Pancreas (tissue), 10 donors: ENCODE data around the gene RFLNA. TPM values are rescaled to one million over a fixed set of nuclear protein-coding genes. Genes with fewer than 3 reads are reported as not detected.

Experiments used
- ATAC-seq, 4 donors: fragments of 200-7000 bp; cut with Tn5 transposase; one replicate each; pipeline versions ENCODE4 v1.8.0 to v1.9.1; 2020; ENCODE audit warnings: mild to moderate bottlenecking in 4 of 4, moderate library complexity in 4 of 4
- DNase-seq, 6 donors: peaks; one replicate each; pipeline ENCODE4 v3.0.0-alpha.2; 2020
- FAIRE-seq: peaks from 2 replicates; lab custom pipeline; 2012; peaks lifted over from hg19 to GRCh38; lab: Jason Lieb, UNC
- H3K27ac ChIP-seq, 4 donors: fragments of 200-600 bp; sonication (generic); 1 replicate in 3 of 4; 2 replicates in 1 of 4; pipeline versions ENCODE4 v1.5.0 to v1.8.0; 2020
- H3K27me3 ChIP-seq, 4 donors: fragments of 200-600 bp; one replicate each; pipeline ENCODE4 v1.8.0; 2021
- H3K36me3 ChIP-seq, 3 donors: fragments of 200-600 bp; sonication (generic) in 1 of 3; one replicate each; pipeline versions ENCODE4 v1.5.0 to v1.8.0; 2020 to 2021
- H3K4me1 ChIP-seq, 3 donors: fragments of 200-600 bp; one replicate each; pipeline ENCODE4 v1.8.0; 2021
- H3K4me3 ChIP-seq, 4 donors: fragments of 200-600 bp; sonication (generic) in 2 of 4; one replicate each; pipeline versions ENCODE4 v1.5.0 to v1.8.0; 2020 to 2021
- H3K9me3 ChIP-seq, 4 donors: fragments of 200-600 bp; one replicate each; pipeline ENCODE4 v1.8.0; 2021
- CTCF ChIP-seq, 4 donors: fragments of 200-600 bp; sonication (generic) in 3 of 4; IDR thresholded peaks; one replicate each; pipeline versions ENCODE4 v1.5.0 to v1.8.0; 2021; ENCODE audit warnings: antibody characterized with exemption in 4 of 4
- WGBS, 2 donors: extraction: QIAGEN DNeasy Blood & Tissue Kit; methylation state at CpG; one replicate each; pipeline ENCODE4 v1.1.7; 2013; 5-methylcytosine and 5-hydroxymethylcytosine counted together
- intact Hi-C, 3 donors: fragments of 100-400 bp; cut with DNase I; formaldehyde crosslinking; loops; one replicate each; pipeline versions ENCODE4 v1.11.1 to v1.14.2; 2022
- polyA plus RNA-seq, 2 donors: library from polyadenylated mRNA; stranded (reverse); fragments of 200-250 nt; gene quantifications; one replicate each; pipeline ENCODE4 v1.2.3, GENCODE V29; 2013
- total RNA-seq, 6 donors: library from RNA; stranded (reverse); fragmentation: NEBNext Ultra II Directional in 4 of 6; extraction: Animal tissue kit (Norgen Biotek cat#: 25700) in 4 of 6; gene quantifications; one replicate each; pipeline versions ENCODE4 v1.2.1 to v1.2.4, GENCODE V29; 2021 to 2023
- donor health status: healthy with polysubstance abuse.
- donor health status: DM: no; HTN: no; CAD: no; lungs with moderate emphysema.
- donor health status: DM: no; HTN: no; CAD: no.
- donor health status: control.
- donor health status: control.
- donor health status: Bipolar disorder and iron deficiency.
- donor health status: DM: yes; HTN: yes; CAD: no.
- donor health status: DM: no; HTN: no; CAD: no.
- donor health status: DM: no; HTN: no; CAD: no.
- donor health status: DM: yes; HTN: yes; CAD: no.

RFLNA gene
- total and polyA plus RNA-seq, 8 donors = 0.09 to 1.3 (median 0.45) TPM

GRCh38 chr12:124310785-124311184 lies 15.9 kb downstream of the RFLNA start:
- H3K27me3 ChIP-seq = no peaks in the 10 kb centered on the region
- ATAC-seq (no peak), FAIRE-seq (no peak), DNase-seq (no peak)
- H3K4me1 ChIP-seq = no peaks in the 10 kb centered on the region
- intact Hi-C loops = no loop called here
- H3K27ac ChIP-seq = no peak overlapping the region
- H3K36me3 ChIP-seq = no peaks in the 10 kb centered on the region
- H3K9me3 ChIP-seq = no peaks in the 10 kb centered on the region
- 89 to 93% methylated on average over 3 of the region's 3 CpGs for WGBS, 2 donors
- no peak for TF ChIP-seq CTCF (IDR thresholded peaks at IDR 0.05)
- no peak overlapping the region for H3K4me3 ChIP-seq

GRCh38 chr12:124311292-124312109 lies 16.6 kb downstream of the RFLNA start:
- FAIRE-seq (no peak), DNase-seq (peak in 1 of 6 donors; percentile 40), ATAC-seq (peak in 1 of 4 donors; percentile 28)
- no peak for TF ChIP-seq CTCF (IDR thresholded peaks at IDR 0.05)
- no peaks in the 10 kb centered on the region for H3K9me3 ChIP-seq
- H3K4me3 ChIP-seq = no peak overlapping the region
- H3K27me3 ChIP-seq = no peaks in the 10 kb centered on the region
- 73 to 74% methylated on average over 15 to 17 of the region's 17 CpGs for WGBS, 2 donors
- H3K4me1 ChIP-seq = no peaks in the 10 kb centered on the region
- intact Hi-C loops = no loop called here
- no peaks in the 10 kb centered on the region for H3K36me3 ChIP-seq
- no peak overlapping the region for H3K27ac ChIP-seq

GRCh38 chr12:124312601-124313000 lies 17.7 kb downstream of the RFLNA start:
- DNase-seq (peak in 1 of 6 donors; percentile 18), FAIRE-seq (no peak), ATAC-seq (no peak)
- H3K27ac ChIP-seq = no peak overlapping the region
- H3K9me3 ChIP-seq = no peaks in the 10 kb centered on the region
- 58 to 72% methylated on average over 6 of the region's 6 CpGs for WGBS, 2 donors
- no peaks in the 10 kb centered on the region for H3K36me3 ChIP-seq
- no peak overlapping the region for H3K4me3 ChIP-seq
- no peak for TF ChIP-seq CTCF (IDR thresholded peaks at IDR 0.05)
- no peaks in the 10 kb centered on the region for H3K27me3 ChIP-seq
- no peaks in the 10 kb centered on the region for H3K4me1 ChIP-seq
- intact Hi-C loops = no loop called here

GRCh38 chr12:124314207-124314606 lies 19.3 kb downstream of the RFLNA start:
- no peak for ATAC-seq
- Histone ChIP-seq H3K4me3 (no peak overlapping the region), H3K4me1 (no peaks in the 10 kb centered on the region), H3K27me3 (no peaks in the 10 kb centered on the region), H3K27ac (no peak overlapping the region), H3K9me3 (no peaks in the 10 kb centered on the region), H3K36me3 (no peaks in the 10 kb centered on the region)
- no peak for TF ChIP-seq CTCF (IDR thresholded peaks at IDR 0.05)
- intact Hi-C loops = no loop called here
- DNase-seq = no peak
- WGBS, 2 donors = 82 to 91% methylated on average over 30 of the region's 30 CpGs
- no peak for FAIRE-seq

GRCh38 chr12:124314766-124315165 lies 19.9 kb downstream of the RFLNA start:
- DNase-seq (no peak), ATAC-seq (no peak), FAIRE-seq (no peak)
- no peaks in the 10 kb centered on the region for H3K4me1 ChIP-seq
- TF ChIP-seq CTCF (IDR thresholded peaks at IDR 0.05) = no peak
- WGBS, 2 donors = 55 to 77% methylated on average over 9 of the region's 9 CpGs
- intact Hi-C loops = loop anchor here in 1 of 3 donors (5.0 kb wide), 1 partner anchor 277 kb away; no protein-coding TSS in a partner anchor
- no peak overlapping the region for H3K27ac ChIP-seq
- no peaks in the 10 kb centered on the region for H3K27me3 ChIP-seq
- H3K4me3 ChIP-seq = no peak overlapping the region
- no peaks in the 10 kb centered on the region for H3K9me3 ChIP-seq
- H3K36me3 ChIP-seq = no peaks in the 10 kb centered on the region
